WTC11 (cell line): ENCODE measurements around the gene DAPK1.

ENCODE experiments used
- CREM ChIP-seq: sonication (generic); formaldehyde crosslinking; IDR thresholded peaks from 2 replicates; pipeline ENCODE4 v1.8.1; 2022; ENCODE audit warnings: mild to moderate bottlenecking, missing genetic modification reagents, moderate library complexity
- CTCF ChIP-seq: fragments of 200-600 bp; IDR thresholded peaks from 2 replicates; pipeline ENCODE4 v1.8.0; 2022; ENCODE audit warnings: antibody characterized with exemption
- FOXK1 ChIP-seq: sonication (generic); formaldehyde crosslinking; IDR thresholded peaks from 2 replicates; pipeline ENCODE4 v1.8.0; 2022; ENCODE audit warnings: mild to moderate bottlenecking, moderate library complexity, missing genetic modification reagents
- MAX ChIP-seq: sonication (generic); formaldehyde crosslinking; IDR thresholded peaks from 2 replicates; pipeline ENCODE4 v1.8.0; 2022; ENCODE audit warnings: mild to moderate bottlenecking, missing genetic modification reagents
- NR2C2 ChIP-seq: sonication (generic); formaldehyde crosslinking; IDR thresholded peaks from 2 replicates; pipeline ENCODE4 v1.8.0; 2022; ENCODE audit warnings: mild to moderate bottlenecking, missing genetic modification reagents
- TEAD4 ChIP-seq: sonication (generic); formaldehyde crosslinking; IDR thresholded peaks from 2 replicates; pipeline ENCODE4 v1.8.0; 2022; ENCODE audit warnings: mild to moderate bottlenecking, missing genetic modification reagents
- ZBTB21 ChIP-seq: sonication (generic); formaldehyde crosslinking; IDR thresholded peaks from 2 replicates; pipeline ENCODE4 v1.8.1; 2023; ENCODE audit warnings: mild to moderate bottlenecking, missing genetic modification reagents, borderline replicate concordance
- ZNF121 ChIP-seq: sonication (generic); formaldehyde crosslinking; IDR thresholded peaks from 2 replicates; pipeline ENCODE4 v1.8.0; 2023; ENCODE audit warnings: missing genetic modification reagents
- ZNF423 ChIP-seq: fragments of 250-450 bp; sonication (Bioruptor Pico); IDR thresholded peaks from 2 replicates; pipeline ENCODE4 v2.1.2; 2022; ENCODE audit warnings: mild to moderate bottlenecking, moderate library complexity
- TF ChIP-seq, protein P1 (sequence below): sonication (generic); formaldehyde crosslinking; IDR thresholded peaks from 2 replicates; pipeline ENCODE4 v1.8.1; 2023; ENCODE audit warnings: mild to moderate bottlenecking, moderate library complexity, missing genetic modification reagents

DNA sequence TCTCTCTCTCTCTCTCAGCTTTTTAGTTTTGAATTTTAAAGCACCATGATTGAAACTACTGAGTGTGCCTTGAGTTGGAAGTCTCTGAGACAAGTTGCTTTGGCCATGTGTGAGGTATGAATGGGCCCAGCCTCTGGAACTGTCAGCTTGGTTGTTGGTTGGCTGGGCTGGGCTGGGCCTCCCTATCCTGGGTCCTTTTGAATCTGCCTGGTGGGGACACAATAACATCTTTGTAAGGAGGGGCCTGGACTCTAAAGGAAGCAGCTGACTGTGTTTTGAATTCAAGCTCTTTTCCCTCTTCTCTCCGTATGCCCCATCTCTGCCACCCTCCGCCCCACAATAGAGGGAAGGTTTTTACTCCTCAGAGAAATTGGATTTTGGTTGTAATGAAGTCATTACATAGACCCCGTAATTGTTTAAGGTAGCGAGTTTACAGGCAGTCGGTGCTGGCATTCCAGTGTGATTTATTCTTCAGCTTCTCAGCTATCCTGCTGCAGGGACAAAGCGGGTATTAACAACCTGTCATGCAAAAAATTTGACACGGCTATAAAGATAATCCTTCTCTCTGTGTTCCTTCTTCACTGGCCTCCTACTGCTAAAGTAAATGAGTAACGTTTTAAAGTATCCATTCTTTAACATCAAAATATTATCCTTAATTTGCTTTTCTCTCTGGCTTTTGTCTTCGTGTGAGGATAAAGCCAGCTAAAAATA, 105.4 kb downstream of the DAPK1 start:
- TF ChIP-seq CTCF (no peak), FOXK1 (CRISPR knock-in tag) (no peak), MAX (CRISPR knock-in tag) (no peak), TEAD4 (CRISPR knock-in tag) (no peak), NR2C2 (CRISPR knock-in tag) (no peak), ZNF121 (CRISPR knock-in tag) (no peak), CREM (CRISPR knock-in tag) (no peak), ZBTB21 (CRISPR knock-in tag) (no peak), ZNF423 (CRISPR knock-in tag) (no peak)
- TF ChIP-seq, protein P1, sequence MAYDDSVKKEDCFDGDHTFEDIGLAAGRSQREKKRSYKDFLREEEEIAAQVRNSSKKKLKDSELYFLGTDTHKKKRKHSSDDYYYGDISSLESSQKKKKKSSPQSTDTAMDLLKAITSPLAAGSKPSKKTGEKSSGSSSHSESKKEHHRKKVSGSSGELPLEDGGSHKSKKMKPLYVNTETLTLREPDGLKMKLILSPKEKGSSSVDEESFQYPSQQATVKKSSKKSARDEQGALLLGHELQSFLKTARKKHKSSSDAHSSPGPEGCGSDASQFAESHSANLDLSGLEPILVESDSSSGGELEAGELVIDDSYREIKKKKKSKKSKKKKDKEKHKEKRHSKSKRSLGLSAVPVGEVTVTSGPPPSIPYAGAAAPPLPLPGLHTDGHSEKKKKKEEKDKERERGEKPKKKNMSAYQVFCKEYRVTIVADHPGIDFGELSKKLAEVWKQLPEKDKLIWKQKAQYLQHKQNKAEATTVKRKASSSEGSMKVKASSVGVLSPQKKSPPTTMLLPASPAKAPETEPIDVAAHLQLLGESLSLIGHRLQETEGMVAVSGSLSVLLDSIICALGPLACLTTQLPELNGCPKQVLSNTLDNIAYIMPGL: no peak
